BJ (cell line): Measurements from ENCODE around the gene C6orf62. TPM values are rescaled to one million over a fixed set of nuclear protein-coding genes. Genes with fewer than 3 reads are reported as not detected.
"Not testable (repeated sequence)": the region's sequence is repeated elsewhere in the genome, so short reads cannot be mapped to it uniquely, and the experiment has no call there.

ENCODE experiments used
- CTCF ChIA-PET: fragments of 350-600 bp; formaldehyde crosslinking; extraction: SDS; loops from one replicate; lab custom pipeline; 2021; ENCODE audit warnings: antibody characterized with exemption, inconsistent platforms; lab: Yijun Ruan, JAX
- POLR2A ChIA-PET: fragments of 300-600 bp; sonication (Branson Sonifier 250); formaldehyde crosslinking; extraction: SDS; loops from one replicate; lab custom pipeline; 2021; ENCODE audit warnings: antibody characterized with exemption; lab: Charles Lee
- DNase-seq: peaks from one replicate; pipeline ENCODE4 v3.0.0-alpha.2; 2011; ENCODE audit warnings: low read depth
- H3K27me3 ChIP-seq: 2 replicates; pipeline ENCODE4 v1.6.0; 2011; ENCODE audit warnings: low read length; ENCODE audit not compliant: control insufficient read depth, insufficient read depth
- H3K36me3 ChIP-seq: 2 replicates; pipeline ENCODE4 v1.5.1; 2011; ENCODE audit warnings: low read length; ENCODE audit not compliant: control insufficient read depth, insufficient read depth
- H3K4me3 ChIP-seq: 2 replicates; pipeline ENCODE4 v1.5.1; 2011; ENCODE audit warnings: low read depth, mild to moderate bottlenecking, control low read depth, low read length
- polyA plus RNA-seq: library from polyadenylated mRNA; depleted of rRNA; stranded (reverse); fragments of >200 nt; gene quantifications from 2 replicates; pipeline ENCODE4 v1.2.3, GENCODE V29; 2011
- TF ChIP-seq, protein P1 (sequence below): IDR thresholded peaks from 2 replicates; pipeline ENCODE4 v1.5.1; 2011; ENCODE audit warnings: low read depth, mild to moderate bottlenecking, control low read depth, inconsistent platforms, low read length, moderate library complexity; ENCODE audit not compliant: insufficient read depth

The C6orf62 gene
- polyA plus RNA-seq, 1 experiment = 38.9 TPM

DNA sequence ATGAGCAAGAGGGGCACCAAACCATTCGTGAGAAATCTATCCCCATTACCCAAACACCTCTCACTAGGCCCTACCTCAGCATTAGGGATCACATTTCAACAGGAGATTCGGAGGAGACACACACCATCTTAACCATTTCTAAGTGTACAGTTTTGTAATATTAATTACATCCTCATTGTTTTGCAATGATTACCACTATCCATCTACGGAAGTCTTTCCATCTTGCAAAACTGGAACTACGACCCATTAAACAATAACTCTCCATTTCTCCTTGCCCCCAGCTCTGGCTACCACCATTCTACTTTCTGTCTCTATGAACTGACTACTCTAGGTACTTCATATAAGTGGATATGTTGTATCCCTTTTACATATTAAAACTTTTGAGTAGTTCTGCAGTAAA lies 32.0 kb downstream of the C6orf62 start:
- TF ChIP-seq, protein P1, sequence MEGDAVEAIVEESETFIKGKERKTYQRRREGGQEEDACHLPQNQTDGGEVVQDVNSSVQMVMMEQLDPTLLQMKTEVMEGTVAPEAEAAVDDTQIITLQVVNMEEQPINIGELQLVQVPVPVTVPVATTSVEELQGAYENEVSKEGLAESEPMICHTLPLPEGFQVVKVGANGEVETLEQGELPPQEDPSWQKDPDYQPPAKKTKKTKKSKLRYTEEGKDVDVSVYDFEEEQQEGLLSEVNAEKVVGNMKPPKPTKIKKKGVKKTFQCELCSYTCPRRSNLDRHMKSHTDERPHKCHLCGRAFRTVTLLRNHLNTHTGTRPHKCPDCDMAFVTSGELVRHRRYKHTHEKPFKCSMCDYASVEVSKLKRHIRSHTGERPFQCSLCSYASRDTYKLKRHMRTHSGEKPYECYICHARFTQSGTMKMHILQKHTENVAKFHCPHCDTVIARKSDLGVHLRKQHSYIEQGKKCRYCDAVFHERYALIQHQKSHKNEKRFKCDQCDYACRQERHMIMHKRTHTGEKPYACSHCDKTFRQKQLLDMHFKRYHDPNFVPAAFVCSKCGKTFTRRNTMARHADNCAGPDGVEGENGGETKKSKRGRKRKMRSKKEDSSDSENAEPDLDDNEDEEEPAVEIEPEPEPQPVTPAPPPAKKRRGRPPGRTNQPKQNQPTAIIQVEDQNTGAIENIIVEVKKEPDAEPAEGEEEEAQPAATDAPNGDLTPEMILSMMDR = no peak
- no peak for DNase-seq

GRCh38 chr6:24686408-24686807 lies 32.5 kb downstream of the C6orf62 start:
- CTCF ChIA-PET = no interaction called here
- Histone ChIP-seq H3K36me3 (no peaks in the 10 kb centered on the region), H3K27me3 (no peaks in the 10 kb centered on the region), H3K4me3 (no peak overlapping the region)
- TF ChIP-seq, protein P1 = no peak
- POLR2A ChIA-PET = no interaction called here
- DNase-seq = no peak

More for the DNA sequence above, 32.0 kb downstream of the C6orf62 start:
- POLR2A ChIA-PET = no interaction called here
- Histone ChIP-seq H3K27me3 (no peaks in the 10 kb centered on the region), H3K36me3 (no peaks in the 10 kb centered on the region), H3K4me3 (no peak overlapping the region)
- CTCF ChIA-PET = no interaction called here

GRCh38 chr6:24683297-24684296 lies 35.4 kb downstream of the C6orf62 start:
- ChIA-PET POLR2A (no interaction called here), CTCF (interaction anchor here (0.6 to 1.4 kb wide), 2 partner anchors 100 to 227 kb away, joined by 3 to 4 read pairs; no protein-coding TSS in a partner anchor)
- TF ChIP-seq, protein P1 = no peak
- Histone ChIP-seq H3K36me3 (no peaks in the 10 kb centered on the region), H3K27me3 (no peaks in the 10 kb centered on the region), H3K4me3 (no peak overlapping the region)
- no peak for DNase-seq

- ChIA-PET POLR2A (no interaction called here), CTCF (no interaction called here)
- DNase-seq = no peak
- no peaks in the 10 kb centered on the region for H3K27me3 ChIP-seq
- no peak overlapping the region for H3K4me3 ChIP-seq
- H3K36me3 ChIP-seq = no peaks in the 10 kb centered on the region
- TF ChIP-seq, protein P1 = no peak
Measured at GRCh38 chr6:24680582-24680981, 38.4 kb downstream of the C6orf62 start.

DNA sequence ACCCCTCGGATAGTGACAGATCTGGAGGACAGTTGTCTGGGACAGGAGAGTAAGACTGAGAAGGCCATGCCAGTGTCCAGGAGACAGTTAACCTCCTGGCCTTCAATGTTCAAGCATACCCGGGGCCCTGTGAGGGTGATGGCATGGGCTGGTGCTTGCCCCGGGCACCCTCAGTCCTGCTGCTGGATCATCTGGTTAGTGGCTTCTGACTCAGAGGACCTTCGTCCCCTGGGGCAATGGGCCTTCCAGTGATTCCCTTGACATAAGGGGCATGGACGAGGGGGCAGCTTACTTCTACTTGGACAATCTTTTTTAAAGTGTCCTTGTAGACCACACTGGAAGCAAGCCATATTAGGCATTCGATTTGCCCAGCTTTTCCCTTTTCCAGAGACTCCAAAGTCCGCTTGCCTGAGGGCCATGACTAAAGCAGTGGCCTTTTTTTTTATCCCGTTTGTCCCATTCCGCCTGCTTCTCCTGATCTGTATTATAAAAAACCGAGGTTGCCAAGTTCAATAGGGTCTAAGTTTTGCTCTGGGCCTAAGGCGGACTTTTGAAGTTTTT lies 40.1 kb downstream of the C6orf62 start:
- H3K27me3 ChIP-seq, H3K4me3 ChIP-seq, POLR2A ChIA-PET, H3K36me3 ChIP-seq, CTCF ChIA-PET, DNase-seq: not testable (repeated sequence)
